IMR-90 (cell line): ENCODE data around the gene NRP1. TPM values are rescaled to one million over a fixed set of nuclear protein-coding genes. Genes with fewer than 3 reads are reported as not detected.
A peak's percentile ranks its signal among the peaks of the same experiment; 100 is the strongest.

Source experiments
- ATAC-seq: fragments of 200-7000 bp; cut with Tn5 transposase; 2 replicates; pipeline ENCODE4 v1.9.1; 2020; ENCODE audit warnings: low read depth, mild to moderate bottlenecking, moderate library complexity
- BruUV-seq: library from RNA; stranded (reverse); fragments of 400-500 nt; replicated peaks from 2 replicates; lab custom pipeline; 2021; lab: Mats Ljungman, UMichigan
- CTCF ChIA-PET: fragments of 300-600 bp; formaldehyde crosslinking; extraction: SDS; loops from one replicate; lab custom pipeline; 2021; ENCODE audit warnings: antibody characterized with exemption; lab: Yijun Ruan, JAX
- POLR2A ChIA-PET: fragments of 300-600 bp; sonication (Branson Sonifier 250); formaldehyde crosslinking; loops from one replicate; lab custom pipeline; 2022; ENCODE audit warnings: antibody characterized with exemption; ENCODE audit not compliant: unreplicated experiment; lab: Charles Lee
- DNase-seq: peaks from one replicate; pipeline ENCODE4 v3.0.0; 2013
- H2AFZ ChIP-seq: replicated peaks from 2 replicates; pipeline ENCODE3; 2013; ENCODE audit warnings: low read length, mild to moderate bottlenecking; ENCODE audit not compliant: poor library complexity
- H2AK5ac ChIP-seq: 2 replicates; pipeline ENCODE4 v1.6.1; 2013; ENCODE audit warnings: low read depth, low read length, inconsistent platforms
- H2AK9ac ChIP-seq: replicated peaks from 2 replicates; pipeline ENCODE3; 2013; ENCODE audit warnings: mild to moderate bottlenecking, low read depth, low read length, moderate library complexity; ENCODE audit not compliant: poor library complexity
- H2BK120ac ChIP-seq: 2 replicates; pipeline ENCODE4 v1.6.1; 2013; ENCODE audit warnings: low read depth, low read length, inconsistent platforms
- H2BK15ac ChIP-seq: 3 replicates; pipeline ENCODE4 v1.6.1; 2013; ENCODE audit warnings: low read depth, low read length, inconsistent platforms
- H2BK20ac ChIP-seq: 2 replicates; pipeline ENCODE4 v1.6.1; 2013; ENCODE audit warnings: low read depth, mild to moderate bottlenecking, inconsistent platforms, low read length, moderate library complexity
- H2BK5ac ChIP-seq: 2 replicates; pipeline ENCODE4 v1.6.1; 2013; ENCODE audit warnings: mild to moderate bottlenecking, low read depth, low read length, inconsistent platforms; ENCODE audit not compliant: poor library complexity, severe bottlenecking
- H3K14ac ChIP-seq: replicated peaks from 2 replicates; pipeline ENCODE4 v1.6.1; 2013; ENCODE audit warnings: low read depth, low read length, inconsistent platforms
- H3K18ac ChIP-seq: 2 replicates; pipeline ENCODE4 v1.6.1; 2013; ENCODE audit warnings: low read depth, low read length, control low read depth
- H3K23ac ChIP-seq: 2 replicates; pipeline ENCODE4 v1.6.1; 2013; ENCODE audit warnings: low read depth, low read length, inconsistent platforms
- H3K27ac ChIP-seq: 2 replicates; pipeline ENCODE4 v1.5.1; 2013; ENCODE audit warnings: mild to moderate bottlenecking, control low read depth, low read length; ENCODE audit not compliant: insufficient read depth
- H3K27me3 ChIP-seq: 2 replicates; pipeline ENCODE4 v1.6.1; 2013; ENCODE audit warnings: low read length; ENCODE audit not compliant: control insufficient read depth, insufficient read depth
- H3K36me3 ChIP-seq: 2 replicates; pipeline ENCODE4 v1.6.1; 2013; ENCODE audit warnings: low read length, mixed read lengths; ENCODE audit not compliant: control insufficient read depth, insufficient read depth
- H3K4ac ChIP-seq: 2 replicates; pipeline ENCODE4 v1.6.1; 2013; ENCODE audit warnings: low read depth, low read length, inconsistent platforms
- H3K4me1 ChIP-seq: 2 replicates; pipeline ENCODE4 v1.6.1; 2013; ENCODE audit warnings: low read length, mixed read lengths; ENCODE audit not compliant: control insufficient read depth, insufficient read depth
- H3K4me2 ChIP-seq: 2 replicates; pipeline ENCODE4 v1.6.1; 2013; ENCODE audit warnings: low read depth, mild to moderate bottlenecking, control low read depth, low read length, moderate library complexity
- H3K4me3 ChIP-seq: 2 replicates; pipeline ENCODE4 v1.5.1; 2013; ENCODE audit warnings: low read depth, mild to moderate bottlenecking, control low read depth, low read length, moderate library complexity; ENCODE audit not compliant: insufficient read depth
- H3K56ac ChIP-seq: 2 replicates; pipeline ENCODE4 v1.6.1; 2013; ENCODE audit warnings: low read length, inconsistent platforms; ENCODE audit not compliant: insufficient read depth; ENCODE audit errors: extremely low read depth
- H3K79me1 ChIP-seq, 2 experiments: 2 replicates each; pipeline ENCODE4 v1.6.1; 2013; ENCODE audit warnings: low read length in 2 of 2, inconsistent platforms in 1 of 2, low read depth in 1 of 2
- H3K9ac ChIP-seq: 2 replicates; pipeline ENCODE4 v1.6.1; 2013; ENCODE audit warnings: low read depth, low read length, control low read depth
- H3K9me1 ChIP-seq: 2 replicates; pipeline ENCODE4 v1.6.1; 2013; ENCODE audit warnings: low read length, inconsistent platforms; ENCODE audit not compliant: insufficient read depth
- H3K9me3 ChIP-seq: 2 replicates; pipeline ENCODE4 v1.6.1; 2013; ENCODE audit warnings: low read length; ENCODE audit not compliant: control insufficient read depth, insufficient read depth
- H4K20me1 ChIP-seq: 2 replicates; pipeline ENCODE4 v1.6.1; 2013; ENCODE audit warnings: low read length, inconsistent platforms; ENCODE audit not compliant: insufficient read depth
- H4K5ac ChIP-seq: 2 replicates; pipeline ENCODE4 v1.6.1; 2013; ENCODE audit warnings: mild to moderate bottlenecking, low read depth, low read length, control low read depth
- H4K8ac ChIP-seq, 2 experiments: 2 replicates each; pipeline ENCODE4 v1.6.1; 2013; ENCODE audit warnings: low read depth in 2 of 2, low read length in 2 of 2, control low read depth in 1 of 2, inconsistent platforms in 1 of 2
- H4K91ac ChIP-seq: 2 replicates; pipeline ENCODE4 v1.6.1; 2013; ENCODE audit warnings: low read depth, low read length, inconsistent platforms; ENCODE audit not compliant: insufficient read depth
- BHLHE40 ChIP-seq: fragments of 150-350 bp; IDR thresholded peaks from 2 replicates; pipeline ENCODE4 v1.6.1; 2016; ENCODE audit warnings: mild to moderate bottlenecking, low read depth, low read length
- CEBPB ChIP-seq: IDR thresholded peaks from 2 replicates; pipeline ENCODE4 v1.6.1; 2012; ENCODE audit warnings: low read depth, low read length, improper control_type of control experiment
- CHD1 ChIP-seq: IDR thresholded peaks from 2 replicates; pipeline ENCODE4 v1.6.1; 2012; ENCODE audit warnings: low read depth, low read length, improper control_type of control experiment
- CTCF ChIP-seq: conservative IDR thresholded peaks from 2 replicates; pipeline ENCODE4 v1.5.1; 2012; ENCODE audit warnings: mild to moderate bottlenecking, low read depth, low read length, improper control_type of control experiment
- FOS ChIP-seq: fragments of 150-350 bp; IDR thresholded peaks from 2 replicates; pipeline ENCODE4 v1.6.1; 2016; ENCODE audit warnings: low read depth, low read length
- MAFK ChIP-seq: IDR thresholded peaks from 2 replicates; pipeline ENCODE4 v1.6.1; 2012; ENCODE audit warnings: low read depth, low read length, improper control_type of control experiment
- MAZ ChIP-seq: IDR thresholded peaks from 2 replicates; pipeline ENCODE4 v1.6.1; 2012; ENCODE audit warnings: low read depth, mild to moderate bottlenecking, low read length, improper control_type of control experiment, moderate library complexity, borderline replicate concordance
- MXI1 ChIP-seq: IDR thresholded peaks from 2 replicates; pipeline ENCODE4 v1.6.1; 2012; ENCODE audit warnings: low read depth, mild to moderate bottlenecking, low read length, moderate library complexity, borderline replicate concordance
- NFE2L2 ChIP-seq: fragments of 150-350 bp; IDR thresholded peaks from 2 replicates; pipeline ENCODE4 v1.6.1; 2016; ENCODE audit warnings: low read depth, mild to moderate bottlenecking, low read length
- POLR2A ChIP-seq: IDR thresholded peaks from 2 replicates; pipeline ENCODE4 v1.6.1; 2012; ENCODE audit warnings: mild to moderate bottlenecking, low read depth, low read length
- RAD21 ChIP-seq: IDR thresholded peaks from 2 replicates; pipeline ENCODE4 v1.6.1; 2012; ENCODE audit warnings: low read length, improper control_type of control experiment
- RCOR1 ChIP-seq: IDR thresholded peaks from 2 replicates; pipeline ENCODE4 v1.6.1; 2012; ENCODE audit warnings: mild to moderate bottlenecking, low read length, improper control_type of control experiment; ENCODE audit not compliant: insufficient replicate concordance
- RFX5 ChIP-seq: IDR thresholded peaks from 2 replicates; pipeline ENCODE4 v1.8.0; 2012; ENCODE audit warnings: low read depth, mild to moderate bottlenecking, low read length, moderate library complexity
- SMC3 ChIP-seq: fragments of 150-350 bp; IDR thresholded peaks from 2 replicates; pipeline ENCODE4 v1.6.1; 2016; ENCODE audit warnings: low read depth, mild to moderate bottlenecking, antibody characterized with exemption, low read length, moderate library complexity
- USF2 ChIP-seq: fragments of 150-350 bp; IDR thresholded peaks from 2 replicates; pipeline ENCODE4 v1.6.1; 2017; ENCODE audit warnings: mild to moderate bottlenecking, antibody characterized with exemption, low read length, low read depth
- WGBS, 2 experiments: methylation state at CpG; one replicate each; pipeline versions ENCODE4 v1.1.5 to v1.1.7; 2013; ENCODE audit warnings: missing lambda C conversion rate in 2 of 2; ENCODE audit not compliant: insufficient read length in 1 of 2; ENCODE audit errors: extremely low coverage in 2 of 2; 5-methylcytosine and 5-hydroxymethylcytosine counted together
- dilution Hi-C: fragments of 300-500 bp; cut with HindIII; formaldehyde crosslinking; loops from one replicate; pipeline ENCODE4 v1.14.3; 2018; ENCODE audit warnings: low sequenced_read_pairs; ENCODE audit not compliant: unreplicated experiment
- in situ Hi-C: fragments of 300-500 bp; cut with MboI; formaldehyde crosslinking; loops from 3 replicates; pipeline ENCODE4 v1.14.3; 2019; ENCODE audit warnings: low sequenced_read_pairs, inconsistent platforms, mixed read lengths
- intact Hi-C: fragments of 100-400 bp; cut with micrococcal nuclease; formaldehyde crosslinking; loops from 2 replicates; pipeline ENCODE4 v1.10.0; 2022
- polyA plus RNA-seq, 3 experiments: library from polyadenylated mRNA; depleted of rRNA; stranded (reverse); fragments of >200 nt; gene quantifications; 2 replicates each; pipeline ENCODE4 v1.2.3, GENCODE V29; 2012; ENCODE audit warnings: low replicate concordance in 1 of 3
- total RNA-seq: library from RNA; depleted of rRNA; stranded (reverse); fragments of >200 nt; gene quantifications from 2 replicates; pipeline ENCODE4 v1.2.3, GENCODE V29; 2012

The NRP1 gene
- total and polyA plus RNA-seq, 2 of the 4 experiments (the other 2 are of a cell fraction) = 108 to 227 TPM

- no peaks in the 10 kb centered on the region for H3K36me3 ChIP-seq
- no peak overlapping the region for H2AK9ac ChIP-seq
- peak overlapping the region; percentile 79; the same call in 1 of the 2 replicates for H3K18ac ChIP-seq
- peak overlapping the region; percentile 96 for H2BK5ac ChIP-seq
- peak; percentile 36 for ATAC-seq
- no CpG with 5 or more reads among the region's 3 CpGs for WGBS, 2 experiments
- H2BK120ac ChIP-seq = peak overlapping the region; percentile 89
- H4K91ac ChIP-seq = peak overlapping the region; percentile 57; the same call in 1 of the 2 replicates
- no peaks in the 10 kb centered on the region for H3K9me3 ChIP-seq
- DNase-seq = peak; percentile 96
- peak overlapping the region; percentile 45; the same call in 1 of the 2 replicates for H2AK5ac ChIP-seq
- H4K5ac ChIP-seq = peak overlapping the region; percentile 26; the same call in 1 of the 2 replicates
- in situ Hi-C loops = no loop called here
- H3K4ac ChIP-seq = peak overlapping the region; percentile 71
- peaks cover 6% of the 10 kb centered on the region; the same call in 1 of the 2 replicates for H3K9me1 ChIP-seq
- peak overlapping the region; percentile 54; the same call in 1 of the 2 replicates for H3K14ac ChIP-seq
- H3K23ac ChIP-seq = peak overlapping the region; percentile 84; the same call in 1 of the 2 replicates
- BruUV-seq = no TSS peak
- no peak overlapping the region for H3K9ac ChIP-seq
- H3K4me3 ChIP-seq = no peak overlapping the region
- intact Hi-C loops = no loop called here
- no peak overlapping the region for H2AFZ ChIP-seq
- H3K56ac ChIP-seq = peak overlapping the region; percentile 87
- dilution Hi-C loops = no loop called here
- H2BK20ac ChIP-seq = peak overlapping the region; percentile 91
- no peaks in the 10 kb centered on the region for H3K27me3 ChIP-seq
- peaks cover 33% of the 10 kb centered on the region for H3K4me1 ChIP-seq
- peak overlapping the region; percentile 73; the same call in 1 of the 2 replicates for H3K4me2 ChIP-seq
- 0 out of 3 replicates have a peak overlapping the region, but pooled peaks have one; percentile 16 for H2BK15ac ChIP-seq
- POLR2A ChIA-PET = no interaction called here
- peak overlapping the region; percentile 20 for H3K27ac ChIP-seq
- peaks cover 14 to 48% of the 10 kb centered on the region in 2 experiments for H3K79me1 ChIP-seq
- H4K20me1 ChIP-seq = no peaks in the 10 kb centered on the region; the same call in 1 of the 2 replicates
- peak overlapping the region; percentile 5 to 69; a peak in 2 of 4 replicates for H4K8ac ChIP-seq
- CTCF ChIA-PET = no interaction called here
- no peak for TF ChIP-seq MAZ
- no peak for TF ChIP-seq POLR2A
- TF ChIP-seq RCOR1 = peak; percentile 18
- TF ChIP-seq CEBPB = peak; percentile 69
- no peak for TF ChIP-seq USF2
- TF ChIP-seq BHLHE40 = peak; percentile 68
- no peak for TF ChIP-seq RFX5
- TF ChIP-seq CTCF = no peak
- TF ChIP-seq MAFK = peak; percentile 11; the same call in 1 of the 2 replicates
- no peak for TF ChIP-seq CHD1
- TF ChIP-seq NFE2L2 = 0 out of 2 replicates have a peak, but pooled peaks have one; percentile 13
- no peak for TF ChIP-seq MXI1
- TF ChIP-seq FOS = peak; percentile 59
- 0 out of 2 replicates have a peak, but pooled peaks have one; percentile 1 for TF ChIP-seq RAD21
- TF ChIP-seq SMC3 = no peak
These were observed 95.8 kb downstream of the NRP1 start for GRCh38 chr10:33238643-33239042.
